Neural crest cell (in vitro differentiated cells): ENCODE data around the gene TANGO2. TPM values are rescaled to one million over a fixed set of nuclear protein-coding genes. Genes with fewer than 3 reads are reported as not detected.

ENCODE experiments used
- DNase-seq: peaks from one replicate; pipeline ENCODE4 v3.0.0; 2021; ENCODE audit warnings: low read depth, mixed read lengths, low spot score
- H3K27ac Mint-ChIP-seq: one replicate; pipeline ENCODE4 v1.8.0; 2021; ENCODE audit warnings: mild to moderate bottlenecking, mixed read lengths; ENCODE audit not compliant: unreplicated experiment
- H3K27me3 Mint-ChIP-seq: 2 replicates; pipeline ENCODE4 v1.8.0; 2021; ENCODE audit warnings: low read depth, mild to moderate bottlenecking, mixed read lengths
- H3K36me3 Mint-ChIP-seq: 2 replicates; pipeline ENCODE4 v1.8.0; 2021; ENCODE audit warnings: low read depth, mild to moderate bottlenecking, mixed read lengths
- H3K4me1 Mint-ChIP-seq: 2 replicates; pipeline ENCODE4 v1.8.0; 2021; ENCODE audit warnings: mixed read lengths
- H3K4me3 Mint-ChIP-seq: one replicate; pipeline ENCODE4 v1.8.0; 2021; ENCODE audit warnings: mild to moderate bottlenecking, mixed read lengths
- H3K9me3 Mint-ChIP-seq: 2 replicates; pipeline ENCODE4 v1.8.0; 2021; ENCODE audit warnings: mixed read lengths
- CTCF ChIP-seq: fragments of 200-600 bp; sonication (generic); conservative IDR thresholded peaks from 2 replicates; pipeline ENCODE4 v1.5.0; 2021; ENCODE audit warnings: antibody characterized with exemption, mild to moderate bottlenecking
- total RNA-seq: library from RNA; stranded (reverse); gene quantifications from 2 replicates; pipeline ENCODE4 v1.2.1, GENCODE V29; 2021

The TANGO2 gene
- total RNA-seq, 1 donor from 2014 or later = 13.4 TPM

- Mint-ChIP-seq H3K36me3 (peaks cover 3% of the 10 kb centered on the region), H3K4me1 (peaks cover 14% of the 10 kb centered on the region), H3K9me3 (no peaks in the 10 kb centered on the region), H3K27ac (no peak overlapping the region), H3K27me3 (no peaks in the 10 kb centered on the region), H3K4me3 (no peak overlapping the region)
- DNase-seq = no peak
- no peak for TF ChIP-seq CTCF
These were observed 13.2 kb downstream of the TANGO2 start for GRCh38 chr22:20034143-20034542.

- H3K9me3 Mint-ChIP-seq = no peaks in the 10 kb centered on the region
- peaks cover 3% of the 10 kb centered on the region for H3K36me3 Mint-ChIP-seq
- no peaks in the 10 kb centered on the region for H3K27me3 Mint-ChIP-seq
- DNase-seq = no peak
- H3K4me1 Mint-ChIP-seq = peaks cover 14% of the 10 kb centered on the region
- peak overlapping the region; percentile 35 for H3K27ac Mint-ChIP-seq
- H3K4me3 Mint-ChIP-seq = no peak overlapping the region
- no peak for TF ChIP-seq CTCF
These were observed 14.6 kb downstream of the TANGO2 start for GRCh38 chr22:20035375-20036083.

- Mint-ChIP-seq H3K4me3 (no peak overlapping the region), H3K27ac (no peak overlapping the region)
- no peak for TF ChIP-seq CTCF
These were observed 15.2 kb downstream of the TANGO2 start for GRCh38 chr22:20036084-20036482.

GRCh38 chr22:20036535-20037392 lies 15.9 kb downstream of the TANGO2 start:
- peaks cover 3% of the 10 kb centered on the region for H3K36me3 Mint-ChIP-seq
- no peak overlapping the region for H3K27ac Mint-ChIP-seq
- peaks cover 14% of the 10 kb centered on the region for H3K4me1 Mint-ChIP-seq
- no peak overlapping the region for H3K4me3 Mint-ChIP-seq
- no peak for DNase-seq
- no peaks in the 10 kb centered on the region for H3K27me3 Mint-ChIP-seq
- H3K9me3 Mint-ChIP-seq = no peaks in the 10 kb centered on the region
- no peak for TF ChIP-seq CTCF

More at GRCh38 chr22:20036084-20036482, 15.2 kb downstream of the TANGO2 start:
- Mint-ChIP-seq H3K27me3 (no peaks in the 10 kb centered on the region), H3K4me1 (peaks cover 14% of the 10 kb centered on the region), H3K9me3 (no peaks in the 10 kb centered on the region), H3K36me3 (peaks cover 3% of the 10 kb centered on the region)
- no peak for DNase-seq

- no peak overlapping the region for H3K4me3 Mint-ChIP-seq
These were observed 16.5 kb downstream of the TANGO2 start for GRCh38 chr22:20037419-20037818.

More at GRCh38 chr22:20037419-20037818, 16.5 kb downstream of the TANGO2 start:
- peaks cover 14% of the 10 kb centered on the region for H3K4me1 Mint-ChIP-seq
- no peak overlapping the region for H3K27ac Mint-ChIP-seq
- H3K9me3 Mint-ChIP-seq = no peaks in the 10 kb centered on the region
- H3K36me3 Mint-ChIP-seq = peaks cover 3% of the 10 kb centered on the region
- DNase-seq = no peak
- TF ChIP-seq CTCF = no peak
- H3K27me3 Mint-ChIP-seq = no peaks in the 10 kb centered on the region
